Measurements from ENCODE around the gene ATP8A2. TPM values are rescaled to one million over a fixed set of nuclear protein-coding genes. Genes with fewer than 3 reads are reported as not detected.

ATP8A2 gene
- total RNA-seq, 4 donors from 2014 or later: 0.29 to 0.65 (median 0.46) TPM

DNA sequence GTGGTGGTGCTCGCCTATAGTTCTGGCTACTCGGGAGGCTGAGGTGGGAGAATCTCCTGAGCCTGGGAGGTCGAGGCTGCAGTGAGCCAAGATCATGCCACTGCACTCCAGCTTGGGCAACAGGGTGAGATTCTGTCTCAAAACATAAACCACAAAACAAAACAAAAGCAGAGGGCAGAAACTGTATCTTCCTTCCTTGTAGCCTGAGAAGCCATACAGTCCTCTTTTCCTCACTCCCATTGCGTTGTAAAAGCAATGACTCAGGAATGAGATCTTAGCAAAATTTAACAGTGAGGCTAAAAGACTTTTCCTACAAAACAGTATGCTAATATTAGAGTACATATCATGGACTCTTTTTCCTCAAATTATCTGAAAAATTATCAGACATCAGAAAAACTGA is 549.2 kb downstream of the ATP8A2 start:
- H3K4me1 ChIP-seq: no peaks in the 10 kb centered on the region
- no peaks in the 10 kb centered on the region for H3K36me3 ChIP-seq
- H3K4me3 ChIP-seq: no peak overlapping the region
- H3K9me3 ChIP-seq: no peaks in the 10 kb centered on the region
- no peaks in the 10 kb centered on the region for H3K27me3 ChIP-seq
- 96% methylated on average over 4 of the region's 4 CpGs for WGBS
- no peak for DNase-seq (ENCODE audit: extremely low spot score)
- intact Hi-C loops (cut with DNase I): no loop called here
- no peak for TF ChIP-seq POLR2A (IDR thresholded peaks at IDR 0.05; ENCODE audit: low read depth)
- TF ChIP-seq, protein P1, sequence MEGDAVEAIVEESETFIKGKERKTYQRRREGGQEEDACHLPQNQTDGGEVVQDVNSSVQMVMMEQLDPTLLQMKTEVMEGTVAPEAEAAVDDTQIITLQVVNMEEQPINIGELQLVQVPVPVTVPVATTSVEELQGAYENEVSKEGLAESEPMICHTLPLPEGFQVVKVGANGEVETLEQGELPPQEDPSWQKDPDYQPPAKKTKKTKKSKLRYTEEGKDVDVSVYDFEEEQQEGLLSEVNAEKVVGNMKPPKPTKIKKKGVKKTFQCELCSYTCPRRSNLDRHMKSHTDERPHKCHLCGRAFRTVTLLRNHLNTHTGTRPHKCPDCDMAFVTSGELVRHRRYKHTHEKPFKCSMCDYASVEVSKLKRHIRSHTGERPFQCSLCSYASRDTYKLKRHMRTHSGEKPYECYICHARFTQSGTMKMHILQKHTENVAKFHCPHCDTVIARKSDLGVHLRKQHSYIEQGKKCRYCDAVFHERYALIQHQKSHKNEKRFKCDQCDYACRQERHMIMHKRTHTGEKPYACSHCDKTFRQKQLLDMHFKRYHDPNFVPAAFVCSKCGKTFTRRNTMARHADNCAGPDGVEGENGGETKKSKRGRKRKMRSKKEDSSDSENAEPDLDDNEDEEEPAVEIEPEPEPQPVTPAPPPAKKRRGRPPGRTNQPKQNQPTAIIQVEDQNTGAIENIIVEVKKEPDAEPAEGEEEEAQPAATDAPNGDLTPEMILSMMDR (IDR thresholded peaks at IDR 0.05): no peak
- TF ChIP-seq POLR2AphosphoS5 (IDR thresholded peaks at IDR 0.05): no peak
- TF ChIP-seq EP300 (IDR thresholded peaks at IDR 0.05): no peak
- no peak overlapping the region for H3K27ac ChIP-seq (replicated peaks in 1 of 4)

DNA sequence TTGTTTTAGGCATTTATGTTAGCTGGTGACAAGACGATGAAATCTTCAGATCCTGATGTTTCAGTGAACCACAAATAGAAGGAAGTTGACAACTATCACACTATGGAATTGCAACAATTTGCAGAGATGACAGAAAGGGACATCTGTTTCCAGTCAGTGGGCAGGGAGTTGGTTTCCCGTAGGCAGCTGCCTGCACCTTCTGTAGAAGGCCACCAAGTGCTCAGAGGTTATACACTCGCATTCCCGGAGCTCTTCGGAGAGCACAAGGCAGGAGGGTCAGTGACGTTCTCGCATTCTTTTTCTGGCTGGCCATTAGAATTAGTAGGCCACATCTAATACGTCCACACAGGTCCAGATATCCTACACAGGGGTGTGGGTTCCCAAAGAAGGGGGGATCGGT is 550.6 kb downstream of the ATP8A2 start:
- intact Hi-C loops (cut with DNase I): no loop called here
- no peak for DNase-seq (ENCODE audit: extremely low spot score)
- Histone ChIP-seq H3K36me3 (no peaks in the 10 kb centered on the region), H3K27ac (replicated peaks in 1 of 4) (no peak overlapping the region), H3K4me3 (no peak overlapping the region), H3K9me3 (no peaks in the 10 kb centered on the region), H3K4me1 (no peaks in the 10 kb centered on the region), H3K27me3 (peaks cover 0 to 3% (median 0%) of the 10 kb centered on the region in 4 donors)
- 77% methylated on average over 9 of the region's 9 CpGs for WGBS
- no peak for TF ChIP-seq EP300 (IDR thresholded peaks at IDR 0.05)
- no peak for TF ChIP-seq POLR2A (IDR thresholded peaks at IDR 0.05; ENCODE audit: low read depth)
- TF ChIP-seq POLR2AphosphoS5 (IDR thresholded peaks at IDR 0.05): no peak
- TF ChIP-seq, protein P1 (IDR thresholded peaks at IDR 0.05): no peak

DNA sequence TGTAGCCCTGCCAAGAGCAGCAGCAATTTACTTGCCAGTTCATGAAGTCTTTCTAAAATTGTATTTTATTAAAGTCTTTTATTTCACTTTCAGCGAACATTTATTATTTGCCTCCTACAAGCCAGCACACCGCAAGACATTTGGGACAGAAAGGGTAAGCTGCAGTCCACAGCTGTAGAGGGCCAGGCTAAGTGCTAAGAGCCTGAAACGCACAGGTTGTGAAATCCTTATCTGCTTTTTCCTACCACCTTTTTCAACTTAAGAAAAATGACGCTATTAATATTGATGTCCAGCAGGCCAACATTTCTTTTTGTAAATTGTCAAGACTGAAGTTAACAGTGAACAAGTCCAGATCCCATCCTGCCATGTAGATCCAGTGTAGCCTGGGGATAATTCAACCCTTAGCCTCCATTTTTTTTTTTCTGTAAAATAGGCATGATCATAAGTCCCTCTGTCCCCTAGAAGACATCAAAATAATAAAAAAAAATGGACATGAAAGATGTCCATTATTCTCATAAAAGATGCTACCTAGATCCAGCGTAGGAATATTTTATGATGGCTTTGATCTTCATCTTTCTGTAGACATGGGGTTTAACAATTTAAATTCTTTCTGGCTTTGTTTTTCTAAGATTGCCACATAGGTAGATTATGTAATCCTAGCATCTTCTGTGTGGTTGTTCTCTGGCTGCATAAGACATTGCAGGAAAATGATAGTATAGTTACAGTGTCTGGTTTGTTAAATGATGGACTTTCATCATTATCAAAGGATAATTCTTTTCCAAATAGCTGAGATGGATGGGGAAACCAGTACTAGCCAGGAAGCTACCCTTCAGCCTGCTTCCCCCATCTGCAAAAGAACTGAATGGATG is 551.7 kb downstream of the ATP8A2 start:
- no peak overlapping the region for H3K27ac ChIP-seq (replicated peaks in 1 of 4)
- H3K9me3 ChIP-seq: no peaks in the 10 kb centered on the region
- no peak overlapping the region for H3K4me3 ChIP-seq
- no peak for TF ChIP-seq POLR2A (IDR thresholded peaks at IDR 0.05; ENCODE audit: low read depth)
- no peak for TF ChIP-seq EP300 (IDR thresholded peaks at IDR 0.05)
- TF ChIP-seq, protein P1 (IDR thresholded peaks at IDR 0.05): no peak
- no peak for TF ChIP-seq POLR2AphosphoS5 (IDR thresholded peaks at IDR 0.05)
- 73% methylated on average over 5 of the region's 5 CpGs for WGBS
- H3K36me3 ChIP-seq: no peaks in the 10 kb centered on the region
- intact Hi-C loops (cut with DNase I): no loop called here
- no peak for DNase-seq (ENCODE audit: extremely low spot score)
- peaks cover 0 to 5% (median 0%) of the 10 kb centered on the region in 4 donors for H3K4me1 ChIP-seq
- H3K27me3 ChIP-seq: peaks cover 0 to 3% (median 0%) of the 10 kb centered on the region in 4 donors

DNA sequence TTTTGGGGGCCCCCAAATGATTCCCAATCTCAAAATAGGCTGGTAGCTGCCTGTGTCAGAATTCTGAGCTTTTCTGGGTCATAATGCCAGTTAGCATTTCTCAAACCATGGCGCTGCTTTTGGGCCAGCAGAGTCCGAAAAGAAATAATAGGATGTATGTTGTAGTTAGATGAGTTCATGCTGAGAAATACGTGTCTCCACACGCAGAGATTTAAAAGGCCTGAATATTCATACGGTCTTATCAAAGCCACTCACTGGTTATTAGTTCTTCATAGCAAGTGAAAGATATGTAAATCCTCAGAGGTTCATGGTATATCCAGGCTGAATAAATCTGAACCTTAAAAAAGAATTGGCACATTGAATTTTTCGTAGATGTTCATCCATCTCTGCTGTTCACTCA is 555.6 kb downstream of the ATP8A2 start:
- no peaks in the 10 kb centered on the region for H3K9me3 ChIP-seq
- no peak overlapping the region for H3K27ac ChIP-seq (replicated peaks in 1 of 4)
- no peak overlapping the region for H3K4me3 ChIP-seq
- intact Hi-C loops (cut with DNase I): no loop called here
- WGBS: 68% methylated on average over 6 of the region's 6 CpGs
- TF ChIP-seq POLR2A (IDR thresholded peaks at IDR 0.05; ENCODE audit: low read depth) (no peak), EP300 (IDR thresholded peaks at IDR 0.05) (no peak), POLR2AphosphoS5 (IDR thresholded peaks at IDR 0.05) (no peak)
- TF ChIP-seq, protein P1 (IDR thresholded peaks at IDR 0.05): no peak
- H3K36me3 ChIP-seq: no peaks in the 10 kb centered on the region
- DNase-seq (ENCODE audit: extremely low spot score): no peak
- peaks cover 0 to 3% (median 0%) of the 10 kb centered on the region in 4 donors for H3K27me3 ChIP-seq
- peaks cover 0 to 5% (median 0%) of the 10 kb centered on the region in 4 donors for H3K4me1 ChIP-seq
